H9 (cell line): ENCODE results near the gene PAX1. TPM values are rescaled to one million over a fixed set of nuclear protein-coding genes. Genes with fewer than 3 reads are reported as not detected.

Experiments used
- DNase-seq: peaks from one replicate; pipeline ENCODE4 v3.0.0-alpha.2; 2017
- H2AFZ ChIP-seq: one replicate; pipeline ENCODE4 v1.6.1; 2013; ENCODE audit warnings: mild to moderate bottlenecking, low read length, control low read depth, moderate library complexity
- H2AK5ac ChIP-seq: 2 replicates; pipeline ENCODE4 v1.6.1; 2013; ENCODE audit warnings: low read length, control low read depth, mixed read lengths; ENCODE audit not compliant: insufficient read length
- H2BK120ac ChIP-seq: one replicate; pipeline ENCODE4 v1.6.1; 2013; ENCODE audit warnings: low read depth, mild to moderate bottlenecking, low read length, control low read depth, inconsistent platforms; ENCODE audit not compliant: poor library complexity, severe bottlenecking
- H2BK12ac ChIP-seq: 2 replicates; pipeline ENCODE4 v1.6.1; 2013; ENCODE audit warnings: low read length, control low read depth, mixed read lengths, low read depth; ENCODE audit not compliant: insufficient read length
- H2BK15ac ChIP-seq: 2 replicates; pipeline ENCODE4 v1.6.1; 2013; ENCODE audit warnings: low read depth, low read length, control low read depth
- H2BK20ac ChIP-seq: one replicate; pipeline ENCODE4 v1.6.1; 2013; ENCODE audit warnings: low read depth, mild to moderate bottlenecking, low read length, control low read depth, inconsistent platforms; ENCODE audit not compliant: poor library complexity, severe bottlenecking
- H2BK5ac ChIP-seq: 2 replicates; pipeline ENCODE4 v1.6.1; 2013; ENCODE audit warnings: low read length, control low read depth, mixed read lengths; ENCODE audit not compliant: insufficient read length
- H3K14ac ChIP-seq: 2 replicates; pipeline ENCODE4 v1.6.1; 2013; ENCODE audit warnings: low read length, control low read depth; ENCODE audit not compliant: insufficient read depth
- H3K18ac ChIP-seq: 2 replicates; pipeline ENCODE4 v1.6.1; 2013; ENCODE audit warnings: low read depth, mild to moderate bottlenecking, mixed read lengths, low read length, control low read depth; ENCODE audit not compliant: insufficient read length
- H3K23ac ChIP-seq: 2 replicates; pipeline ENCODE4 v1.6.1; 2013; ENCODE audit warnings: low read length, control low read depth, mixed read lengths, low read depth; ENCODE audit not compliant: insufficient read length
- H3K23me2 ChIP-seq: 2 replicates; pipeline ENCODE4 v1.6.1; 2013; ENCODE audit warnings: low read depth, mild to moderate bottlenecking, mixed read lengths, low read length, control low read depth; ENCODE audit not compliant: insufficient read length, poor library complexity, severe bottlenecking
- H3K27ac ChIP-seq: 2 replicates; pipeline ENCODE4 v1.5.1; 2013; ENCODE audit warnings: low read length, control low read depth, mixed read lengths, low read depth; ENCODE audit not compliant: insufficient read length
- H3K27me3 ChIP-seq: 2 replicates; pipeline ENCODE4 v1.6.1; 2013; ENCODE audit warnings: low read length, control low read depth, inconsistent platforms; ENCODE audit not compliant: insufficient read depth
- H3K4ac ChIP-seq: 2 replicates; pipeline ENCODE4 v1.6.1; 2013; ENCODE audit warnings: low read depth, mild to moderate bottlenecking, control low read depth, inconsistent platforms, low read length, moderate library complexity
- H3K4me1 ChIP-seq: 2 replicates; pipeline ENCODE4 v1.6.1; 2013; ENCODE audit warnings: low read length, control low read depth, inconsistent platforms; ENCODE audit not compliant: insufficient read depth
- H3K4me2 ChIP-seq: 2 replicates; pipeline ENCODE4 v1.6.1; 2013; ENCODE audit warnings: low read length, control low read depth, mixed read lengths; ENCODE audit not compliant: insufficient read length, insufficient read depth
- H3K56ac ChIP-seq: 2 replicates; pipeline ENCODE4 v1.6.1; 2013; ENCODE audit warnings: low read depth, mild to moderate bottlenecking, mixed read lengths, low read length, control low read depth; ENCODE audit not compliant: insufficient read length
- H3K79me1 ChIP-seq: 2 replicates; pipeline ENCODE4 v1.6.1; 2013; ENCODE audit warnings: low read depth, mild to moderate bottlenecking, moderate library complexity, low read length, control low read depth, inconsistent platforms; ENCODE audit not compliant: insufficient read depth, poor library complexity, severe bottlenecking
- H3K79me2 ChIP-seq: 2 replicates; pipeline ENCODE4 v1.6.1; 2013; ENCODE audit warnings: low read length, control low read depth, inconsistent platforms; ENCODE audit not compliant: insufficient read depth
- H3K9ac ChIP-seq: 2 replicates; pipeline ENCODE4 v1.6.1; 2013; ENCODE audit warnings: low read length, control low read depth, mixed read lengths; ENCODE audit not compliant: insufficient read length; ENCODE audit errors: extremely low read depth
- H3K9me3 ChIP-seq: one replicate; pipeline ENCODE4 v1.6.1; 2013; ENCODE audit warnings: low read depth, low read length, inconsistent platforms; ENCODE audit not compliant: control insufficient read depth
- H3T11ph ChIP-seq: one replicate; pipeline ENCODE4 v1.6.1; 2013; ENCODE audit warnings: mild to moderate bottlenecking, low read length, control low read depth, inconsistent platforms
- H4K20me1 ChIP-seq: one replicate; pipeline ENCODE4 v1.6.1; 2013; ENCODE audit not compliant: control insufficient read depth, insufficient read length, insufficient read depth
- H4K5ac ChIP-seq: 2 replicates; pipeline ENCODE4 v1.6.1; 2013; ENCODE audit warnings: low read depth, mild to moderate bottlenecking, mixed read lengths, low read length, control low read depth; ENCODE audit not compliant: insufficient read length
- H4K8ac ChIP-seq: replicated peaks from 2 replicates; pipeline ENCODE4 v1.6.1; 2013; ENCODE audit warnings: low read length, control low read depth, mixed read lengths, low read depth; ENCODE audit not compliant: insufficient read length
- H4K91ac ChIP-seq: 2 replicates; pipeline ENCODE4 v1.6.1; 2013; ENCODE audit warnings: low read depth, mild to moderate bottlenecking, moderate library complexity, mixed read lengths, low read length, control low read depth; ENCODE audit not compliant: insufficient read length
- H3K27ac Mint-ChIP-seq, 3 experiments: 2 replicates in 2 of 3; 3 replicates in 1 of 3; pipeline ENCODE4 v1.8.0; 2020 to 2021; ENCODE audit warnings: mixed read lengths in 3 of 3, mild to moderate bottlenecking in 1 of 3, moderate library complexity in 1 of 3
- H3K27me3 Mint-ChIP-seq: 2 replicates; pipeline ENCODE4 v1.8.0; 2021; ENCODE audit warnings: low read depth, mild to moderate bottlenecking, moderate library complexity, mixed read lengths
- H3K36me3 Mint-ChIP-seq, 3 experiments: 2 replicates in 2 of 3; 3 replicates in 1 of 3; pipeline ENCODE4 v1.8.0; 2020 to 2021; ENCODE audit warnings: low read depth in 3 of 3, mixed read lengths in 3 of 3; ENCODE audit not compliant: insufficient read depth in 1 of 3
- H3K4me1 Mint-ChIP-seq, 2 experiments: 2 replicates each; pipeline ENCODE4 v1.8.0; 2020; ENCODE audit warnings: mixed read lengths in 2 of 2
- H3K4me3 Mint-ChIP-seq, 2 experiments: 2 replicates in 1 of 2; 3 replicates in 1 of 2; pipeline ENCODE4 v1.8.0; 2020 to 2021; ENCODE audit warnings: mild to moderate bottlenecking in 2 of 2, mixed read lengths in 2 of 2, moderate library complexity in 1 of 2
- H3K9me3 Mint-ChIP-seq, 2 experiments: 2 replicates in 1 of 2; 3 replicates in 1 of 2; pipeline ENCODE4 v1.8.0; 2020; ENCODE audit warnings: mild to moderate bottlenecking in 2 of 2, mixed read lengths in 2 of 2, moderate library complexity in 1 of 2
- CTCF ChIP-seq: fragments of 200-600 bp; sonication (generic); conservative IDR thresholded peaks from 3 replicates; pipeline ENCODE4 v1.8.0; 2021; ENCODE audit warnings: antibody characterized with exemption, mild to moderate bottlenecking
- WGBS: extraction: QIAGEN DNeasy Blood & Tissue Kit; methylation state at CpG from one replicate; pipeline ENCODE4 v1.1.7; 2013; ENCODE audit warnings: missing lambda C conversion rate, low lambda C conversion rate, mixed read lengths; ENCODE audit not compliant: insufficient read length; ENCODE audit errors: extremely low coverage; 5-methylcytosine and 5-hydroxymethylcytosine counted together
- total RNA-seq: library from RNA; stranded (reverse); gene quantifications from 2 replicates; pipeline ENCODE4 v1.2.1, GENCODE V29; 2021

PAX1 gene
- total RNA-seq, 1 experiment from 2014 or later: not detected

GRCh38 chr20:21707999-21708737, 2.7 kb downstream of the PAX1 start:
- Histone ChIP-seq H4K8ac (no peak overlapping the region), H3K79me1 (no peaks in the 10 kb centered on the region), H3K4ac (no peak overlapping the region), H3K14ac (no peak overlapping the region; the same call in 1 of the 2 replicates), H3K4me1 (no peaks in the 10 kb centered on the region), H3K27ac (no peak overlapping the region), H3K79me2 (no peaks in the 10 kb centered on the region), H3K4me2 (no peak overlapping the region), H3K18ac (no peak overlapping the region), H2BK20ac (no peak overlapping the region), H2AFZ (no peak overlapping the region), H4K91ac (no peak overlapping the region), H4K20me1 (no peaks in the 10 kb centered on the region), H3T11ph (no peak overlapping the region), H4K5ac (no peak overlapping the region), H3K23me2 (peaks cover under 1% of the 10 kb centered on the region), H3K56ac (no peak overlapping the region), H2AK5ac (no peak overlapping the region), H3K27me3 (peaks cover 95% of the 10 kb centered on the region), H3K9ac (no peak overlapping the region), H2BK5ac (no peak overlapping the region), H3K9me3 (no peaks in the 10 kb centered on the region), H2BK15ac (no peak overlapping the region), H3K23ac (no peak overlapping the region), H2BK120ac (no peak overlapping the region), H2BK12ac (no peak overlapping the region)
- peaks cover 0 to 4% of the 10 kb centered on the region in 2 experiments; a peak in 3 of 5 replicates for H3K9me3 Mint-ChIP-seq
- H3K27ac Mint-ChIP-seq: no peak overlapping the region; a peak in 1 of 7 replicates
- TF ChIP-seq CTCF: no peak; the same call in 2 of the 3 replicates
- no peaks in the 10 kb centered on the region for H3K36me3 Mint-ChIP-seq
- peak overlapping the region in 1 of 2 experiments; percentile 45; a peak in 2 of 5 replicates for H3K4me3 Mint-ChIP-seq
- DNase-seq: no peak
- peaks cover 14 to 28% of the 10 kb centered on the region in 2 experiments for H3K4me1 Mint-ChIP-seq
- peaks cover 98% of the 10 kb centered on the region for H3K27me3 Mint-ChIP-seq
- WGBS: no CpG with 5 or more reads among the region's 33 CpGs
